GM21423 (cell line): Measurements from ENCODE around the gene PLCD1.

Experiments
- ATAC-seq: cut with Tn5 transposase; IDR thresholded peaks from one replicate; pipeline ENCODE4 v1.9.1; 2021; ENCODE audit warnings: mild to moderate bottlenecking, moderate library complexity; ENCODE audit not compliant: unreplicated experiment

The PLCD1 gene

DNA sequence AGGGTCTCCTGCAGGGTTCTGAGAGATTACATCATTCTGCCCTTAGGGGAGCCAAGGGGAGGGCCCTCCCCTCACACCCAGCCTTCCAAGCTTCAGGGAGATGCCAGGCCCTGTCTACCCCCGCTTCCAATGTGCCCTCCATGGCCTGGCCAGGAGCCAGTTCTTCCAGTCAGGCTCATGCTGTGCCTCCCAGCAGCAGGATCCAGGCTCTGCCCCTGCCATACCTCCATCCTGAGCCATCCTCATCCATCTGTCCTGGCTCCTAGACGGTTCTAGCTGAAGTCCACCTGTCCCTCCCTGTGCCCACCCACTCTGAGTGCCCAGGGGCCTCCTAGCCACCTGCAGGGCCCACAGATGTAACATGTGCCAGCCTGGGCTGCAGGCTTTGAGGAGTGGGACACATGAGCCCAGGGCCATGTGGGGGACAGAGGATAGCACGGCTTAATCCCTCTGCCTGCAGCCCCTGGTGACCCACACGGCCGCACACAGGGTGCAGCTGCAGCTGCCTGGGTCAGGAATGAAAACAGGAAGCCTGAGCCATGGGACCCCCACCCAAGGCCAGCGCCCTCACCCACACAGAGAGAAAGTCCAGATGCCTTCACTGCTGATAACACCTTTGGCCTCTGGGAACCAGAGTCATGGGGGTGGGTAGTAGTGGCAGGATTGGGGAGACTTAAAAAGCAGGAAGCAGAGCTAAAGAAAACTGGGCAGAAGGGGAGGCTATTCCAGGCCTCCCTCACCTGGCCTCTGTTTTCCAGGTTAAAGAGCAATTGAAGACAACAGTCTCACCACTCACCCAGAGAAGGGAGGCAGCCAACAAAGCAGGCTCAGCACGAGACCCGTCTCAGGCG is 11.8 kb downstream of the PLCD1 start:
- no peak for ATAC-seq

DNA sequence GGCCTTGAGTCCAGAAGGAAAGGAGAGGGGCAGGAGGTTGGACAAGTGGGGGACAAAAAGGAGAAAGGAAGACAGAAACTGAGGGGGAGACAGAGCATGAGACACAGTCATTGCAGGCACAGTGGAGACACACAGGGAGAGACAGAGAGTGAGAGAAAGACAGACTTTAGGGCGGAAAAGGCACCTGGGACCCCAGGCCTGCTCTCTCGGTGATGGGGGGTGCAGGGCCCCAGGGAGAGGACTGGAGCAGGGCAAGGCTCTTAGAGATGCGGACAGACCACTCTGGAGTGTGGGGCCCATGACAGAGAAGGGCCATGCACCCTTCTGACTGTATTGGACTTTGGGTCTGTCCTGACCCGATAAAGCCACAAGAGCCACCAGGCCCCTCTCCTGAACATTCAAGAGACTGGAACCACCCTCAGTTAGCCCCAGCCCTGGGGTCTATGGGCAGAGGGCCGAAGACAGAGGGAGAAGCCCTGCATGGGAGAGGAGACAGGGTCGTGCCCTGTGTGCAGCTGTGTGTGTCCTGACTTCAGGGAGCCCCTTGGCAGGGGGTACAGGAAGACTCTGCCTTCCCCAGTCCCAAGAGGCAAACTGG is 12.5 kb downstream of the PLCD1 start:
- ATAC-seq = no peak

DNA sequence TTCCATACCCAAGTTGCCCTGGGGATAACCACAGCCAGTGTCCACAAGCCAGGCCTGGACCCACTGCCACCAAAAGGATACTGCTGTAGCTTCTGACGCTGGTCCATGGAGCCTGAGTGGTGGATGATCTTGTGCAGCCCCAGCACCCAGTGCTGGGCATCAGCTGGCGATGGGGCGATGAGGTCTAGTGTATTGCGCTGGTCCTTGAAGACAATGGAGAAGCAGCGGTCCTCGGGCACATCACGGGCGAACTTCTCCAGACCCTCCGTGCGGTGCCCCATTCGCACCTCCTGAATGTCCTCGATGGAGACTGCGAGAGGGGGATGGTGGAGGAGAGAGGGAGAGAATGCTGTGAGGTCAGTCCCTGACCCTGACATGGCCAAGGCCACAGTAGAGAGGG is 13.0 kb downstream of the PLCD1 start:
- no peak for ATAC-seq

- no peak for ATAC-seq
Observed at GRCh38 chr3:38015984-38016383, 13.5 kb downstream of the PLCD1 start.

DNA sequence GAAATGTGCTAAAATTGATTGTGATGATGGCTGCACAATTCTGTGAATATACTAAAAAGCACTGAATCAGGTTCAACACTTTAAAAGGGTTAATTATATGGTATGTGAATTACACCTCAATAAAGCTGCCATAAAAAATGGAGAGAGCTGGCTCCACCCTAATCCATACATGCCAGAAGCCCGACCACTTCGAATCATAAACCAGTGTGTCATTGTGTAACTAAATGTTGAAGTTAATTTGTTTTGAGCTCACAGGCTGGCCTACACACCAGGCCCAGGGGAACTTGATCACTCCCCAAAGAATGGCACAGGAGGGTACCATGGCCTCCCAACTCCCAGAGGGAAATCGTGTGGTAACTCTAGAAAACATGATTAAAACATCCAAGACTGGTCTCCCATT is 14.0 kb downstream of the PLCD1 start:
- no peak for ATAC-seq

- ATAC-seq = no peak
Observed at GRCh38 chr3:38011111-38011510, 18.3 kb downstream of the PLCD1 start.

DNA sequence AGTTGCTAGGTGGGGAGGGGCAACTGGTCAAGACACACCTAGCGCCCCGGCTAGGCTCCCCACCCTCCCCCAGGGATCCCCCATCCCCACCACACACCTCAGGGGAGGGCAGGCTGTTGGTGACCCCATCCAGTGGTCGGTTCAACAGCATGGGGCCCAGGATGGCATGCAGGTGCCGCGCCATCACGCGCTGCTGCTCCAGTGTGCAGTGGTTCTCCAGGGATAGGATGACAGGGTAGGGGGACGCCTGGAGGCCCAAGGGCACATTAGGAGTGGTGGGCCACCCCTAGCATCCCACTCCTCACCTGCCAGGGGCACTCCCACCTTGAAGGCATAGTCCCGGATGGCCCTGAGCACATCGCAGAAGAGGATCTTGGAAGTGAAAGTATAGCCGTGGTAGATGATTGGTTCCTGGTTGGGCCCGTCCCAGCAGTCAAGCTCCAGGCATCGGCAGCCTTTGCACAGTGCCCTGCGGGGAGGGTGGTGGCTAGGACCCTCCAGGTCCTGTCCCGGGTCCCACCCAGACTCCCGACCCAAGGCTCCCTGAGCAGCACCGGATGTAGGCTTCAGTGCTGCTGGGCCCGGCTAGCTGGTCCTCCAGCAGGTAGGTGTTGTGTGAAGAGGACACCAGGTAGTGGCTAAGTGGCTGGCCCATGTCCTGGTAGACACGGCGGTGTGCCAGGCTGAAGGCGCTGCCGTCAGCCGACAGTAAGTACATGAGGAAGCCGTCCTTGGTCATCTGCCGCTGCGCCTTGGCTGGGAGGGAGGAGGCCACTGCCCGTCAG is 19.4 kb downstream of the PLCD1 start:
- no peak for ATAC-seq

DNA sequence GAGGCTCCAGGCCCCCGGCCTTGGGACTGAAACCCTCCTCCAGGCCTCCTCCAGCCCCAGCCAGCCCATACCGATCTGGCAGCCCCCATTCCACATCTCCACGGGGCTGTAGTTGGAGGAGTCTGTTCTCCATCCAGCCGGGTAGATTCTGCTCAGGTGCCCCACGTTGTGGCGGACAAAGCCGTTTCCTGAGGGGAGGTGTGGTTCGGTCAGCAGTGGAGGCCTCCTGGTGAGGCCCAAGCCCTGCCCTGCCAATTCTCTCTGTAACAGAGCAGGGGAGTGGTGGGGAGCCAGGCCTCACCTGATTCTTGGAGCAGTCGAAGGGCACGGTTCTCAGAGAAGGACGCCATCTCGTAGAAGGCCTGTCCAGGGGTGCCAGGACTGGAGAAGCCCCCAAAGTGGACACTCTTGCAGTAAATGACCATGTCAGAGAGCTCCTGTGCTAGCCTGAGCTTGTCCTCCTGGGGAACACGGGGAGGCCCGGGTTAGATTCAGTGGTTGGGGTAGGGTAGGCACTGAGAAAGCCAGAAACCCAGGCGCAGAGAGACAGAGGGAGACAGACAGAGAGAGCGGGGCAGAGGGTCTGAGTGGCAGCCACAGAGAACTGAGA is 20.4 kb downstream of the PLCD1 start:
- ATAC-seq = no peak

DNA sequence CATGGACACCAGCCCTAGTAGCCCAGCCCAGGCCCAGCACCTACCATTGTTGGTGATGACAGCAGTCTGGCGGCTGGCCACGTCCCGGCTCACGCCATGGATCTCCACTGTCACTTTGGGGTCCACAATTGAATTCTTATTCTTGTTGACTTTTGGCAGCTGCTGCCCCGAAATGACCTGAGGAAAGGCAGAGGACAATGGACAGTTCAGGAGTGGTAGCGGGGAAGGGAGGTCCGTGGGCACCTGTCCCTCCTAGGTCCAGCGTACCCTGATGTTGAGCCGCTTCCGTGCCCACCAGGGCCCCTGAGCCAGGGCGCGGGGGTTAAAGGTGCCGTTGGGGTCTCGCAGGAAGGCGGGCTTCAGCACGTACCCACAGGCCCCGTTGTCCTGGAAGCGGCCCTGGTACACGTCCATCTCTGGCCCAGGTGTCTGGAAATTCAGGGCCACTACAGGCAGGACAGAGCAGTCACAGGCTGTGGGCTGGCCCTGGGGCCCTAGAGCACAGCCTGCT is 21.2 kb downstream of the PLCD1 start:
- ATAC-seq = no peak

DNA sequence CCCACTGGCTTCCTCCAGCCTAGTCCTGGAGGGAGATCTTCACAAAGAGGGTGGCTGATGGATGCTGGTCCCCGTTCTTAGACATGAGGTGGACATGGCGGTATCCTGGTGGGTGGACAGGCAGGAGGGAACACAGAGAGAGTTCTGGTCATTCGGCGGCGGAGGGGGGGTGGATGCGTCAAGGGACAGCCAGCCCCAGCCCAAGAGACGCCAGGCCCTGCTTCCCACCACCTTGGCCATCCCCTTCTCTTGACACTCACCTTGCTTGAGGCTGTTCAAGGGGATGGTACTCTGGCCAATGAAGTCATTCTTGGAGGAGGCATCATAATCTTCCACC is 21.7 kb downstream of the PLCD1 start:
- no peak for ATAC-seq

DNA sequence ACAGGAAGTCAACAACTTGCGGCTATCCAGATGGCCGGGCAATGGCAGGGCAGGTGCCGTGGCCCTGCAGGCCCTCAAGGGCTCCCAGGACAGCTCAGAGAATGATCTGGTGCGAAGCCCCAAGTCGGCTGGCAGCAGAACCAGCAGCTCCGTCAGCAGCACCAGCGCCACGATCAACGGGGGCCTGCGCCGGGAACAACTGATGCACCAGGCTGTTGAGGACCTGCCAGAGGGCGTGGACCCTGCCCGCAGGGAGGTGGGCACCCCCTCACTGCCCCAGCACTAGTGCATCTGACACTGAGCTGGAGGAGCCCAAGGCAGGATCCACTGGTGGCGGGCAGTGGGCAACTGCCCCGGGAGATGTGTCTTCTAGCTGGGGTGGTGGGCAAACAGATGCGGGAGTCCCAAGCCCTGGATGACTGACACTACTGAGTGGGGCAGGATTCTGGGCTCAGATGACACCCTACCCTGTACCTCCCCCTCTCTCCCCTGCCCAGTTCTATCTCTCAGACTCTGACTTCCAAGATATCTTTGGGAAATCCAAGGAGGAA is 22.9 kb downstream of the PLCD1 start:
- no peak for ATAC-seq

DNA sequence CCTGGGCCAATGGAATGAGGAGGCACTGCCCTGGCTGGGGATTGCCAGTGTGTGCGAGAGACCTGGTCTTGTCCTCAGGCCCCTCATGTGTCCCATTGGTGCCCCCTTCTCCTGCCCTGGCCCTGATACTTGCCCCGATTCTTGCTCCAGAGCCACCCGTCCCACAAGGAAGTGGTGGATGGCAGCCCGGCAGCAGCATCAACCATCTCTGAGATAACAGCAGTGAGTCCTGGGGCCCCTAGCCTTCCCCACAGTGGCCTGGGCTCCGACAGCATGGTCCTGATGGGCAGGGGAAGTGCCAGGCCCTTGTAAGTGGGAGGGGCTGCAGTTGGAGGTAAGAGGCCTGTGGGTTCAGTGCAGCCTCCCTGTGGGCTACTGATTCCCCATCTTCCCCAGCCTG is 23.4 kb downstream of the PLCD1 start:
- ATAC-seq = no peak

GRCh38 chr3:38005076-38006020 is 24.1 kb downstream of the PLCD1 start:
- no peak for ATAC-seq

- peak; percentile 40 for ATAC-seq
Observed at GRCh38 chr3:38004415-38005075, 24.9 kb downstream of the PLCD1 start.

GRCh38 chr3:38003817-38004414 is 25.5 kb downstream of the PLCD1 start:
- ATAC-seq = no peak

- ATAC-seq = no peak
Observed at GRCh38 chr3:38003371-38003816, 26.0 kb downstream of the PLCD1 start.

- ATAC-seq = no peak
Observed at GRCh38 chr3:38002940-38003339, 26.5 kb downstream of the PLCD1 start.

DNA sequence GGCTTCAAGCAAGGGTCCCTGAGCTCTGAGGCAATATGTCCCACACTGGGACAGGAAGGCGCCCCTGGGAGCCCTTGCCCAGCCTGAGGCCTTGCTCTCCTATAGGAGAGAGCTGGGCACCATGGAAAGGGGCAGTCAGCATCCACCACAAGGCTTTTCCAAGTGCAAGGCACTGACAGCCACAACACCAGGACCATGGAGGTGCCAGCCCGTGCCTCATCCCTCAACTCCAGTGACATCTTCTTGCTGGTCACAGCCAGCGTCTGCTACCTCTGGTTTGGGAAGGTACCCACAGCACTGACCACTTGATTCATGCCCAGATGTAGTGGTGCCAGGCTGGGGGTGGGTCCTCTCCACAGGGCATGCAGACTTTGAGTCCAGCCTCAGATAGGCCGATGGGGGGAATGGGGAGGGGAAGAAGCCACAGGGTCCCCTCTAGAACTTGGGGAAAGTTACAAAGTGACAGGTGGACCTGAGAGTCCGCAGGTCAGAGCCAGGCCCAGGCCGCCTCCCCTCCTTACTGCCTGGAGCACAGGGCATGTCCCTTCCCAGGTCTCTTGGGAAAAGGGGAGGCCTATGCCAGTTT is 27.1 kb downstream of the PLCD1 start:
- no peak for ATAC-seq
